ENCODE data around the gene HPSE2.

The HPSE2 gene

DNA sequence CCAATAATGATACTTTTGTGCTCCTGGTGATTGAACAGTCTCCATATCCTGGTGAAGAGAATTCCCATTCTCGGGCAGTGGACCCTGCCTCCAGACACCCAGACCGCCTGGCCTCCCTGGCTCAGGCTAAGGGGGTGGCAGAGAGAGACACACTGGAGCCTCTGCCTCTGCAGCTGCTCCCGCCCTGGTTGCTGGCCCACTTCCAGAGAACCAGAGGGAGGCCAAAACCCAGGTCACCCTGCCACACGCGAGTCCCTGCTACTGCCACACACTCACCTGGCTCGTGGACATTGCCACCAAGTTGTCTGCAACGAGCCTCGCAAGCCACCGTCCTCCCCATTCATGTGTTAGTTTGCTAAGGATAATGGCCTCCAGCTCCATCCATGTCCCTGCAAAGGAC is 221.8 kb downstream of the HPSE2 start:
- Histone ChIP-seq H3K27me3 (ENCODE audit: low read length) (no peaks in the 10 kb centered on the region), H3K36me3 (ENCODE audit: low read length) (no peaks in the 10 kb centered on the region), H3K4me3 (ENCODE audit: insufficient read depth, low read length, poor library complexity, severe bottlenecking) (no peak overlapping the region), H4K20me1 (ENCODE audit: low read depth, low read length) (no peaks in the 10 kb centered on the region), H3F3A (ENCODE audit: insufficient read depth) (no peaks in the 10 kb centered on the region), H3K4me2 (ENCODE audit: low read depth, low read length, poor library complexity, severe bottlenecking) (no peak overlapping the region), H3K27ac (ENCODE audit: low read depth, low read length) (no peak overlapping the region), H3K79me2 (ENCODE audit: insufficient read depth, low read length) (no peaks in the 10 kb centered on the region), H3K9ac (ENCODE audit: low read length) (no peak overlapping the region), H2AFZ (ENCODE audit: low read depth, low read length, severe bottlenecking) (no peak overlapping the region), H3K9me2 (replicated peaks; ENCODE audit: insufficient read depth, low read length) (no peaks in the 10 kb centered on the region), H3K9me3 (ENCODE audit: insufficient read depth, low read length) (no peaks in the 10 kb centered on the region)
- TF ChIP-seq EZH2phosphoT487 (conservative IDR thresholded peaks at IDR 0.05; ENCODE audit: low read length) = no peak
- TF ChIP-seq, protein P1, sequence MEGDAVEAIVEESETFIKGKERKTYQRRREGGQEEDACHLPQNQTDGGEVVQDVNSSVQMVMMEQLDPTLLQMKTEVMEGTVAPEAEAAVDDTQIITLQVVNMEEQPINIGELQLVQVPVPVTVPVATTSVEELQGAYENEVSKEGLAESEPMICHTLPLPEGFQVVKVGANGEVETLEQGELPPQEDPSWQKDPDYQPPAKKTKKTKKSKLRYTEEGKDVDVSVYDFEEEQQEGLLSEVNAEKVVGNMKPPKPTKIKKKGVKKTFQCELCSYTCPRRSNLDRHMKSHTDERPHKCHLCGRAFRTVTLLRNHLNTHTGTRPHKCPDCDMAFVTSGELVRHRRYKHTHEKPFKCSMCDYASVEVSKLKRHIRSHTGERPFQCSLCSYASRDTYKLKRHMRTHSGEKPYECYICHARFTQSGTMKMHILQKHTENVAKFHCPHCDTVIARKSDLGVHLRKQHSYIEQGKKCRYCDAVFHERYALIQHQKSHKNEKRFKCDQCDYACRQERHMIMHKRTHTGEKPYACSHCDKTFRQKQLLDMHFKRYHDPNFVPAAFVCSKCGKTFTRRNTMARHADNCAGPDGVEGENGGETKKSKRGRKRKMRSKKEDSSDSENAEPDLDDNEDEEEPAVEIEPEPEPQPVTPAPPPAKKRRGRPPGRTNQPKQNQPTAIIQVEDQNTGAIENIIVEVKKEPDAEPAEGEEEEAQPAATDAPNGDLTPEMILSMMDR (IDR thresholded peaks at IDR 0.05; ENCODE audit: insufficient read depth, low read length, poor library complexity, severe bottlenecking) = no peak

DNA sequence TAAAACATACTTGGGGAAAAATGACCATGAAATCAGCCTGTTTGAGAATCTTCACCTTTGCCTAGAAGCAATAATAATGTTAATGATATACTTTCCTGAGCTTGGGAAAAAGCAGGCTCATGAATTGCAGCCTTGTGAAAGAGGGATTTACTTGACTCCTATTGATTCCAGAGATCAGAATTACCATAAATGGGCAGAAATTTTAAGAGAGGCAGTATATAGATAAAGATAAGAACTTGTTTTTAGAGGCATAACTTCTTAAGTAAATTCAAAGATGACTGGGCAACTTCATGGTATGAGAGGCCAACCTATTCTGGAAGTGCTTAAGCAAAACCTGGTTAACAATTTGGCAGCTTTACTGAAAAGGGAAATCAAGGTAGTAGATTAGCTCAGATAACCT is 225.4 kb downstream of the HPSE2 start:
- no peaks in the 10 kb centered on the region for H3K27me3 ChIP-seq (ENCODE audit: low read length)
- no peaks in the 10 kb centered on the region for H3K79me2 ChIP-seq (ENCODE audit: insufficient read depth, low read length)
- no peak overlapping the region for H3K27ac ChIP-seq (ENCODE audit: low read depth, low read length)
- H2AFZ ChIP-seq (ENCODE audit: low read depth, low read length, severe bottlenecking) = no peak overlapping the region
- no peaks in the 10 kb centered on the region for H3K9me2 ChIP-seq (replicated peaks; ENCODE audit: insufficient read depth, low read length)
- no peaks in the 10 kb centered on the region for H3K36me3 ChIP-seq (ENCODE audit: low read length)
- TF ChIP-seq, protein P1 (IDR thresholded peaks at IDR 0.05; ENCODE audit: insufficient read depth, low read length, poor library complexity, severe bottlenecking) = no peak
- TF ChIP-seq EZH2phosphoT487 (conservative IDR thresholded peaks at IDR 0.05; ENCODE audit: low read length) = no peak
- H4K20me1 ChIP-seq (ENCODE audit: low read depth, low read length) = no peaks in the 10 kb centered on the region
- H3K9ac ChIP-seq (ENCODE audit: low read length) = no peak overlapping the region
- no peak overlapping the region for H3K4me2 ChIP-seq (ENCODE audit: low read depth, low read length, poor library complexity, severe bottlenecking)
- no peaks in the 10 kb centered on the region for H3K9me3 ChIP-seq (ENCODE audit: insufficient read depth, low read length)
- H3F3A ChIP-seq (ENCODE audit: insufficient read depth) = no peaks in the 10 kb centered on the region
- H3K4me3 ChIP-seq (ENCODE audit: insufficient read depth, low read length, poor library complexity, severe bottlenecking) = no peak overlapping the region

DNA sequence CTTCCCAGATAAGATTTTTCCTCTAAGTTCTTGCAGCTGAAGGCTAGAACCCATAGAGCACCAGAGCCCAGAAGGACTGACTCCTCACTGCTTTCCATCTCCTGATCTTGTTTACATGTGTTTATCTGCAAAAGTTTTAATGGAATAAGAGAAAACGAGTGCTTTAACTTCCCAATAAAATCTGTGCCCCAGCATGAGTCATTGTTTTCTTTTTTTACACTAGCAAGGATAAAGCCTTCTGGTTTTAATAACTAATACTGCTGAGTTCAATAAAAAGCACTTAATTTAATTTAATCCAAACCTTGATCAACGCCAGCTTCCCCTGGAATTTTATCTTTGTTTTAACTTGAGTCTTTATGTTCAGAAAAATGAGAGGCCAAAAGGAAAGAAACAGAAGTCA is 227.6 kb downstream of the HPSE2 start:
- H3K79me2 ChIP-seq (ENCODE audit: insufficient read depth, low read length) = no peaks in the 10 kb centered on the region
- no peaks in the 10 kb centered on the region for H3K27me3 ChIP-seq (ENCODE audit: low read length)
- H4K20me1 ChIP-seq (ENCODE audit: low read depth, low read length) = no peaks in the 10 kb centered on the region
- no peaks in the 10 kb centered on the region for H3F3A ChIP-seq (ENCODE audit: insufficient read depth)
- H3K36me3 ChIP-seq (ENCODE audit: low read length) = no peaks in the 10 kb centered on the region
- no peaks in the 10 kb centered on the region for H3K9me2 ChIP-seq (replicated peaks; ENCODE audit: insufficient read depth, low read length)
- TF ChIP-seq, protein P1 (IDR thresholded peaks at IDR 0.05; ENCODE audit: insufficient read depth, low read length, poor library complexity, severe bottlenecking) = no peak
- no peak for TF ChIP-seq EZH2phosphoT487 (conservative IDR thresholded peaks at IDR 0.05; ENCODE audit: low read length)
- 0 out of 2 replicates have a peak, but pooled peaks cover 4% of the 10 kb centered on the region for H3K9me3 ChIP-seq (ENCODE audit: insufficient read depth, low read length)
- H3K27ac ChIP-seq (ENCODE audit: low read depth, low read length) = no peak overlapping the region
- H3K9ac ChIP-seq (ENCODE audit: low read length) = no peak overlapping the region
- H3K4me3 ChIP-seq (ENCODE audit: insufficient read depth, low read length, poor library complexity, severe bottlenecking) = no peak overlapping the region
- H2AFZ ChIP-seq (ENCODE audit: low read depth, low read length, severe bottlenecking) = no peak overlapping the region
- H3K4me2 ChIP-seq (ENCODE audit: low read depth, low read length, poor library complexity, severe bottlenecking) = no peak overlapping the region
